Stimulated activated CD8-positive, alpha-beta memory T cell treated with anti-CD3 and anti-CD28 coated beads, Interleukin-12 subunit alpha, Interleukin-12 subunit beta, amount 100 ng/mL, for 4 hours (primary cell): ENCODE measurements around the gene SNAI3.
"Not testable (repeated sequence)": the region's sequence is repeated elsewhere in the genome, so short reads cannot be mapped to it uniquely, and the experiment has no call there.

Experiments
- DNase-seq: peaks from one replicate; pipeline ENCODE4 v3.0.0-alpha.2; 2020; ENCODE audit warnings: low read depth

SNAI3 gene

DNA sequence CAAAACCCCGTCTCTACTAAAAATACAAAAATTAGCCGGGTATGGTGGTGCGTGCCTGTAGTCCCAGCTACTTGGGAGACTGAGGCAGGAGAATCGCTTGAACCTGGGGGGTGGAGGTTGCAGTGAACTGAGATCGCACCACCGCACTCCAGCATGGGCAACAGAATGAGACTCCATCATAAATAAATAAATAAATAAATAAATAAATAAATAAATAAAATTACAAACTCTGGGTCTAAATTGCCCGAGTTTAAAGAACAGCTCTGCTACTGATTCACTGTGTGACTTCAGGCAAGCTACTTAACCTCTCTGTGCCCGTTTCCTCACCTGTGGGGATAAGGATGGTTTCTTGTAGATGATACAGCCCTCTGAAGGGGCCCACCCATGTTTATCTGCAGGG lies 16.8 kb downstream of the SNAI3 start:
- DNase-seq: not testable (repeated sequence)

DNA sequence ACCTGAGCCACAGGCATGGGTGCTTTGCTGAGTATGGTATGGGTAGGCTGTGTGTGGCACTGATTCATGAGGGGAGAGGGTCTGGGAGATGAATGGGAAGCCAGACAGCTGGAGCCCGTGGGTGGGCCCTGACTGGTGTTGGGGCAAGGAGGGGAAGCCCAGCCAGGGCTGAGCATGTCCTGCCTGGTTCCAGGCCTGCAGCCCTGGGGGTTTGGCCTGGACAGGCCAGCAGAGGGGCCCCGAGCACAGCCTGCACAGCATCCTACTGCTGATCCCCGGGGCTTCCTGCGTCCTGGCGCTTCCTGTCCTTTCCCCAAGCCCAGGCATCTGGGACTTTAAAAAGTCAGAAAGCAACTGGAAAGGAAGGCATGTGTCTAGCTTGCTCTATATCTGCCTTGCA lies 18.8 kb downstream of the SNAI3 start:
- DNase-seq: no peak

- no peak for DNase-seq
Measured at GRCh38 chr16:88665570-88665969, 20.7 kb downstream of the SNAI3 start.

DNA sequence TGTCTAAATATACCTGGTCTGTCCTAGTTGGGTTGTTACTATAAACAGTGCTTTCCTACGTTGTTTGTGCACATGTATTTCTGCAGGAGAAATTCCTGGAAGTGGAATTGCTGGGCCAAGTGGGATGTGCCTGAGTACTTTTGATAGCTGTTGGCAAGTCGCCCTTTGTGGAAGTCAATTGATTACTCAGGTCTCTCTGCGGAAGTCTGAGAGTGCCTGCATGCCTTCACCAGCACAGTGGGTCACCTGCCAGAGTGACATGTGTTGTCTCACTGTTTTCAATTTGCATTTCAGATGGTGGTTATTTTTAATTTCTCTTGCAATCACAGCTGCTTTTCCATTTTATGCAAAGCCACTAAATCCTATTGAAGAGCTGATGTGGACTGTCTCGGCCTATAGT lies 21.2 kb downstream of the SNAI3 start:
- no peak for DNase-seq

DNA sequence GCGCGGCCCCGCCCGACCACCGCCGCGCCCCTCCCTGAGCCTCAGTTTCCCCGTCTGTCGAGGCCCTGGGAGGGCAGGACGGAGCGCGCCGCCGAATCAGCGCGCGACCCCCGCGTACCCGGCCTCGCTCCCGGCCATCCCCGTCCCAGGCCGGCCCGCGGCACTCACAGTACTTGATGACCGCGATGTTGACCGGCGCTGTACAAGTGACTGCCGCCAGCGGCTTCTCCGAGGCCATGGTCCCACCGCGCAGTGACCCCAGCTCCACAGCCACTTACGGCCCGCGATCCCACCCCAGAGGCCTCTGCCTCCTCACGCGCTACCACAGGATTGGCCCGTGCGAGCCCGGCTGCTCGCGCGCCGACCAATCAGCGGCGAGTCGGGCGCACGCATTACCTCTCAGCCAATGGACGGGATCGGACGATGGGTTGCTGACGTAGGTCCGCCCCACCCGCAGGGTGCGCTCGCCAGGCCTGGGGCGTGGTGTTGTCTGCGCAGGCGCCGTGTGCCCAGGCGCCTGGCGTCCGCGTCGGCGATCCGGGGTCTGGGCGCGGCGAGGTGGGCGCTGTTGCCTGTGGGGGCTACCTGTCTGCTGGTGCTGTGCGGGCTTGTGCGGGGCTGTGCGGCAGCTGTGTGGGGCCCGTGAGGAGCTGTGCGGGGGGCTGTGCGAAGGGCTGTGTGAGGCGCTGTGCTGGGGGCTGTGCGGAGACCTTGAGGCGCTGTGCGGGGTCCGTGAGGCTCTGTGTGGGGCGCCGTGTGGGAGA lies 23.3 kb downstream of the SNAI3 start, which contains the start of gene MVD:
Gene MVD (minus strand): TSS at position 249 of the 764 bp plus-strand sequence. CDS start 11 bp downstream, at position 238.
- DNase-seq: peak; percentile 91

DNA sequence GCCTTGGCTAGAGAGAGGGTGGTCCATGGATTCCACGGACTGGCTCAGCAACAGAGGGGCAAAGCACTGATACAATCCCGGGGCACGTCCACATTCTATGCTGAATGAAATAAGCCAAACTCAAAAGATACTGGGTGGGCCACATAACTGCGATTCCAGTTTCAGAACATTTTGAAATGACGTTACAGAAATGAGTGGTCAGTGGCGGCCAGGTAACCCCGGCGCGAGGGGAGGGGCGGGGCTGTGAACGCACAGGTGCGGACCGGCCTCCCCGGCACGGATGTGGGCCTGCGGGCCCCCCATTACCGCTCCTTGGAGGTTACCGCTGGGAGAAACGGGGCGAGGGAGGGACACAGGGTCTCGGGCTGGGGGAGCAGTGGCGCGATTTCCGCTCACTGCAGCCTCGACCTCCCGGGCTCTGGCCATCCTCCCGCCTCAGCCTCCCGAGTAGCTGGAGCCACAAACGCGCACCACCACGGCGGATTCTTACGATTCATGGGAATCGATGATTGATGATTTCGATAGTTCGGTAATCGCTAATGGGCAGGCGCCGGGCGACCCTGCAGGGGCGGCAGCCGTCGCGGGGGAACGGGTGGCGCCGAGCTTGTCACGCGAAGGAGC lies 24.0 kb downstream of the SNAI3 start:
- DNase-seq: no peak

- DNase-seq: no peak
Measured at GRCh38 chr16:88661468-88661867, 24.8 kb downstream of the SNAI3 start.

DNA sequence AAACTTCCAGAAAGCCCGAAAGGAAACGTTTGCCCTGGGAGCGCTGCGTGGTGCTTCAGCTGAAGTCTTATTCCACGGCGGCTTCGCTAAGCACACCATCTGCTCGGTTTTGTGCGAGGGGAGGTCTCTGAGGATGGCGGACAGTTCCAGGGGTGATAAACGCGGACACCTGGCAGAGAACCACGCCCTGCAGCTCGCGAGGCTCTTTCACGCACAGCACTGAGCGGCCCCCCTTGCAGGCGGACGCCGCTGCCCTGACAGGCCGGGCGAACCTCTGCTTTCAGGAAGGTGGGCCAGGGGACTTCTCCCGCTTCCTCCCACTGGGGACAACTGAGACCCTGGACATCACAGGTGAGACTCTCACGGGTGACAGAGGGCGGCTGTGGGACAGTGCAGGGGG lies 27.1 kb downstream of the SNAI3 start:
- DNase-seq: no peak

- DNase-seq: no peak
Measured at GRCh38 chr16:88658714-88659113, 27.6 kb downstream of the SNAI3 start.

- no peak for DNase-seq
Measured at GRCh38 chr16:88657371-88657770, 28.9 kb downstream of the SNAI3 start.

DNA sequence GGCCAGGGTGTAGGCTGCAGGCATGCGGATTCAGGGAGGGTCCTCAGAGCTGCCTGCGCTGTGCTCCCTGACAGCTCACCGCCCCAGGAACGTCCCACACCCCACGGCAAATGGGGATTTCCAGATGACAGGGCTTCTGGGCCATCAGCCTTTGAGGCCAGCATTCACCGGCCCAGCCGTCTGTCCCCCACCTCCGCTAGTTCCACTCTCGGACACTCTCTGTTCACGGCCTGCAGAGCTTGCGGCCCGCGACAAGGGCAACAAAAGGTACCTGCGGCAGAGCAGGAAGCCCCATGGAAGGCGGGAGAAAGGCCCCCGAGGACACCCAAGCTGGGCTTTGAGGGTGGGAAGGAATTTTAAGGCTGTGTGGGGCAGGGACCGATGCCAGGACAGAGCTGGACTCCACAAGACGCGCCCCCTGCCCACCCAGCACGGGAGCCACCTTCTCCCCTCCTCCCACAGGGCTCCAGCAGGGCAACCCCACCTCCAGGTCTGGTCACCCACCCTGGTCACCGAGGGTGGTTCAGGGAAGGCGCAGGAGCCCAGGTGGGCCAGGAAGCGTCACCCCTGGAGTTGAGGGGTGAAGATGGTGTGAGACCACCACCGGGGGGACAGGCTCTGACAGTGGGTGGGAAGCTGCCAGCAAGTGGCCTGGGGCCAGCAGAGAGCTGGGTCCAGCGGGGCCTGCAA lies 29.9 kb downstream of the SNAI3 start:
- no peak for DNase-seq

DNA sequence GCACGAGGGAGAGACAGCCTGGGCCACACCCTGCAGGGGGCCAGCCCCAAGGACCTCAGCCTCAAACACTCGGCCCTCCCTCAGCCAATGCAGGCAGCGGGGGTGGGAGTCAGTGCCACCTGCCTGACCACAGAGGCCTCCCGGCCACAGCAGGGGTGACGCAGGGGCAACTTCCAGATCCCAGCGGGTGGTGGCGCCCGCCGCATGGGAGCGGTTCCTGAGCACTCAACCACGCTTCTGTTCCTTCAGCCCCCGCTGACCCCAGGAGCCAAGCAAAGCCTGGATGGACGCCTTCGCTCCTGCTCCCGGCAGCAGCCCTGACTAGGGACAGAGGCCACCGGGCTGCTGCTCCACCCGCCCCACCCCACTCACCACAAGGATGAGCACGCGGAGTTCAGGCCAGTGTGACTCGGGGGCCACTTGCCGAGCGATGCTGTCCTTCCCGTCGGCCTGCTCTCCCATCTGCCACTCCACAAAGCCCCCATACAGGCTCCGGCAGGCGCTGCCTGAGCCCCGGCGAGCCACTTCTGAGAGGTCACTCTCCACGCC lies 30.5 kb downstream of the SNAI3 start:
- DNase-seq: no peak

GRCh38 chr16:88655053-88655732 lies 31.1 kb downstream of the SNAI3 start:
- no peak for DNase-seq

GRCh38 chr16:88654363-88655052 lies 31.8 kb downstream of the SNAI3 start:
- DNase-seq: no peak

GRCh38 chr16:88653596-88654362 lies 32.5 kb downstream of the SNAI3 start:
- no peak for DNase-seq

DNA sequence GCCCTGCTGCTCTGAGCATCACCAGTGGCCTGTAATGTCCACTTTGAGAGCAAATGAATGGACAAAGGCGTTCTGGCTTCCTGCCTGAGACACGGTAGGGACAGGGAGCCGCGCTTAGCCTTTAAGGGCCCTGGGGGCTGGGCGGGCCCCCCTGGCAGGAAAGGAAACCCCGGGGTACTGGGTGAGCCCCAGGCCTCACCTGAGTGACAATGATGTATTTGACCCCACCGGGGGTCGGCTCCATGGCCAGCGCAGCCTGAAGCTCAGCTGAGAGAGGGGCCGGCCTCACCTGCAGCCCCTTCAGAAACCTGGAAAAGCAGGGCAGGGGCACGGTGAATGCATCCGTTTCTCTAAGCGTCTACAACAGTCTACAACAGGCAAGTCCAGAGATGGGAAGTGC lies 33.2 kb downstream of the SNAI3 start:
- no peak for DNase-seq

DNA sequence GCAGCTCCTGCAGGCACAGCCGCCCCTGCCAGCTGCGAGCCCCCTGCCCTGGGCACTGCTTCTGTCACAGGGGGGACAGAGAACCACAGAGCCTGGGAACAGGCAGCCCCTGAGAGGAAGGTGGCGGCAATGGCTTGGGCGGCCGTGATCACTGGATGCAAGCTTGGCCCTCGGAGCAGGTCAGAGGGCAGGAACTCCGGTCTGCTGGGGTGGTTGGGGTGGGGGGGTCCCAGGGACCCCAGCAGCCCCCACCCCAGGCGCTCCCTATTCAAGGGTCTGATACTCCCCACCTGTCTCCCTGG lies 33.6 kb downstream of the SNAI3 start:
- no peak for DNase-seq

DNA sequence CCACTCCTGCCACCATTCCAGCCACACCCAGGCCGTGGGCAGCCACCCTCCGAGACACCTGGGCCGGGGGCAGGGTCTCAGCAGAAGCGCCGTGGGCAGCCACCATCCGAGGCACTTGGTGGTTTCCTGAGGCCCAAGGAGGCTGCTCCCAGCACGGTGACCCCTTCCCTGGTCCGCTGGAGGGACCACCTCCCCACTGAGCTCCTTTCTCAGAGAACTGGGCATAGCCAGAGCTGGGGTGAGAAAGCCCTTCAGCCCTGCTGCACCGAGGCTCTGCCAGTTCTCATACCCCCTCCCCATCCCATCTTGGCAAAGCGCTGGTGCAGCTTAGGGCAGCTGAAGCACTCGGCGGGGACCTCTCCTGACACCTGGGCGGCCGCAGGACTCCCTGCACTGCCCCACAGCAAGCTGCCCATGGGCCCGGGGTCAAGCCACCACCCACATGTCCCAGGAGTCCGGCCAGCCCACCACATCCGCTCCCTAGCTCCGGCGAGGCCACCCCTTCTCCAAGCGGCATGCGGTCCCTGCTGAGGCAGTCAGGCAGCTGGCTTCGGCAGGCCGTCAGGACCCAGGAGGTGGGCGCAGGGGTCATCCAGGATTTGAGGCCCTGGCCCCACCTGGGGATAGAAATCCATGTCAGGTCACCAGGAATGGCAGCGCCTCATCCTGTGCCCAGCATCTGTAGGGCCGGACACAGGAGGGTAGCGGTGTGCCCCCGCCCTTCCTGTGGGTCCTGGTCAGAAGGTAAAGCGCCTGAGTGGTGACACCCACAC lies 34.1 kb downstream of the SNAI3 start:
- DNase-seq: no peak

- peak; percentile 50 for DNase-seq
Measured at GRCh38 chr16:88651276-88651988, 34.9 kb downstream of the SNAI3 start.
